HG03521 (cell line): ENCODE data around the gene TEF.

Experiments used
- ATAC-seq: cut with Tn5 transposase; IDR thresholded peaks from one replicate; pipeline ENCODE4 v1.9.1; 2021; ENCODE audit warnings: mild to moderate bottlenecking, moderate library complexity; ENCODE audit not compliant: unreplicated experiment

The TEF gene

GRCh38 chr22:41447435-41448188 lies 65.9 kb downstream of the TEF start:
- no peak for ATAC-seq

GRCh38 chr22:41448189-41448808 lies 66.6 kb downstream of the TEF start:
- peak; percentile 45 for ATAC-seq
